GM23338 (cell line): ENCODE measurements around the gene PASK. TPM values are rescaled to one million over a fixed set of nuclear protein-coding genes. Genes with fewer than 3 reads are reported as not detected.

Source experiments
- ATAC-seq: fragments of 200-7000 bp; cut with Tn5 transposase; 3 replicates; pipeline ENCODE4 v1.9.1; 2020
- DNase-seq: peaks from one replicate; pipeline ENCODE4 v3.0.0-alpha.2; 2015; ENCODE audit warnings: low spot score
- H2AFZ ChIP-seq: fragments of 200-600 bp; sonication (generic); 2 replicates; pipeline ENCODE4 v1.8.0; 2016; ENCODE audit warnings: antibody characterized with exemption, mild to moderate bottlenecking, moderate library complexity
- H3F3A ChIP-seq: fragments of 200-600 bp; sonication (generic); replicated peaks from 2 replicates; pipeline ENCODE4 v1.8.0; 2017; ENCODE audit warnings: antibody characterized with exemption, mixed run types, low read depth
- H3K27ac ChIP-seq: fragments of 200-600 bp; sonication (generic); 2 replicates; pipeline ENCODE4 v1.6.1; 2016; ENCODE audit warnings: low read depth
- H3K27me3 ChIP-seq: fragments of 200-600 bp; sonication (generic); 2 replicates; pipeline ENCODE4 v1.8.0; 2016; ENCODE audit warnings: mild to moderate bottlenecking, mixed run types, moderate library complexity; ENCODE audit not compliant: insufficient read depth
- H3K36me3 ChIP-seq: fragments of 200-600 bp; sonication (generic); 2 replicates; pipeline ENCODE4 v1.8.0; 2016; ENCODE audit warnings: mild to moderate bottlenecking; ENCODE audit not compliant: insufficient read depth
- H3K4me1 ChIP-seq: fragments of 200-600 bp; sonication (generic); 2 replicates; pipeline ENCODE4 v1.8.0; 2016; ENCODE audit warnings: mild to moderate bottlenecking, moderate library complexity; ENCODE audit not compliant: insufficient read depth
- H3K4me2 ChIP-seq: fragments of 200-600 bp; sonication (generic); 2 replicates; pipeline ENCODE4 v1.7.1; 2017; ENCODE audit warnings: mixed run types
- H3K4me3 ChIP-seq: fragments of 200-600 bp; sonication (generic); 2 replicates; pipeline ENCODE4 v1.6.1; 2016; ENCODE audit warnings: mixed run types
- H3K79me2 ChIP-seq: fragments of 200-600 bp; sonication (generic); replicated peaks from 2 replicates; pipeline ENCODE4 v1.8.0; 2017; ENCODE audit warnings: mild to moderate bottlenecking; ENCODE audit not compliant: insufficient read depth
- H3K9me2 ChIP-seq: fragments of 200-600 bp; sonication (generic); 2 replicates; pipeline ENCODE4 v1.8.0; 2017; ENCODE audit not compliant: insufficient read depth
- H4K20me1 ChIP-seq: fragments of 200-600 bp; sonication (generic); replicated peaks from 2 replicates; pipeline ENCODE4 v1.8.0; 2017; ENCODE audit warnings: mild to moderate bottlenecking; ENCODE audit not compliant: insufficient read depth
- H3K27ac Mint-ChIP-seq: 2 replicates; pipeline ENCODE4 v1.8.0; 2020; ENCODE audit warnings: inconsistent platforms, mild to moderate bottlenecking, moderate library complexity, mixed read lengths
- H3K27me3 Mint-ChIP-seq: 3 replicates; pipeline ENCODE4 v1.8.0; 2022; ENCODE audit warnings: low read depth, mild to moderate bottlenecking, moderate library complexity, mixed read lengths, inconsistent platforms; ENCODE audit not compliant: insufficient read depth, poor library complexity
- H3K36me3 Mint-ChIP-seq: 3 replicates; pipeline ENCODE4 v1.8.0; 2021; ENCODE audit warnings: low read depth, mild to moderate bottlenecking, inconsistent platforms, moderate library complexity, mixed read lengths
- H3K4me1 Mint-ChIP-seq: 3 replicates; pipeline ENCODE4 v1.8.0; 2020; ENCODE audit warnings: mild to moderate bottlenecking, inconsistent platforms, mixed read lengths
- H3K4me3 Mint-ChIP-seq: 3 replicates; pipeline ENCODE4 v1.8.0; 2021; ENCODE audit warnings: moderate library complexity, mild to moderate bottlenecking, inconsistent platforms, mixed read lengths
- H3K9me3 Mint-ChIP-seq: 3 replicates; pipeline ENCODE4 v1.8.0; 2020; ENCODE audit warnings: moderate library complexity, mild to moderate bottlenecking, inconsistent platforms, mixed read lengths
- CREB1 ChIP-seq: fragments of 250-450 bp; sonication (Bioruptor Pico); IDR thresholded peaks from 2 replicates; pipeline ENCODE4 v1.5.0; 2020; ENCODE audit warnings: low read depth, mild to moderate bottlenecking, moderate library complexity
- CTCF ChIP-seq, 2 experiments: fragments of 200-600 bp in 1 of 2; sonication (generic) in 1 of 2; conservative IDR thresholded peaks; 2 replicates each; pipeline versions ENCODE4 v1.5.1 to v1.6.1; 2016 to 2017; ENCODE audit warnings: antibody characterized with exemption in 2 of 2, low read depth in 2 of 2, mild to moderate bottlenecking in 2 of 2, moderate library complexity in 1 of 2
- POLR2AphosphoS5 ChIP-seq: IDR thresholded peaks from 2 replicates; pipeline ENCODE4 v1.6.1; 2016; ENCODE audit warnings: antibody characterized with exemption, low read depth
- STAT1 ChIP-seq: IDR thresholded peaks from one replicate; pipeline ENCODE4 v1.6.1; 2016; ENCODE audit warnings: antibody characterized with exemption; ENCODE audit not compliant: unreplicated experiment
- ZNF114 ChIP-seq: fragments of 250-450 bp; sonication (Bioruptor Pico); IDR thresholded peaks from 2 replicates; pipeline ENCODE4 v1.5.0; 2020; ENCODE audit warnings: mild to moderate bottlenecking, moderate library complexity
- ZNF331 ChIP-seq: fragments of 250-450 bp; sonication (Bioruptor Pico); IDR thresholded peaks from 2 replicates; pipeline ENCODE4 v1.5.0; 2020; ENCODE audit warnings: low read depth, mild to moderate bottlenecking, moderate library complexity
- ZNF462 ChIP-seq: fragments of 250-450 bp; sonication (Bioruptor Pico); IDR thresholded peaks from 2 replicates; pipeline ENCODE4 v1.5.0; 2020; ENCODE audit warnings: mild to moderate bottlenecking, moderate library complexity
- polyA plus RNA-seq: library from polyadenylated mRNA; unstranded; fragments of >200 nt; fragmentation: Nextera tagmentation; extraction: Ambion mirVana; gene quantifications from 2 replicates; pipeline ENCODE4 v1.2.1, GENCODE V29; 2016
- total RNA-seq: library from RNA; depleted of rRNA; stranded (reverse); fragments of >200 nt; shearing (Covaris generic); gene quantifications from 2 replicates; pipeline ENCODE4 v1.2.3, GENCODE V29; 2014

Gene PASK
- total and polyA plus RNA-seq, 2 experiments from 2014 or later = 12.5 to 38.4 TPM

- TF ChIP-seq ZNF462 (CRISPR knock-in tag) (no peak), CTCF (conservative IDR thresholded peaks at IDR 0.05; ENCODE audit: low read depth in 2 of 2) (no peak), STAT1 (no peak)
These were observed 37.8 kb downstream of the PASK start (continued) for GRCh38 chr2:241111440-241111805.

- H3K27ac Mint-ChIP-seq = no peak overlapping the region
- no peaks in the 10 kb centered on the region for H3K36me3 ChIP-seq
- TF ChIP-seq POLR2AphosphoS5 (no peak), ZNF331 (CRISPR knock-in tag) (no peak), ZNF114 (CRISPR knock-in tag) (no peak), STAT1 (no peak), CREB1 (no peak)
These were observed 38.4 kb downstream of the PASK start for GRCh38 chr2:241110607-241111439.

More at GRCh38 chr2:241110607-241111439, 38.4 kb downstream of the PASK start:
- H3K9me2 ChIP-seq = no peaks in the 10 kb centered on the region
- no peaks in the 10 kb centered on the region for H3K79me2 ChIP-seq
- H4K20me1 ChIP-seq = no peaks in the 10 kb centered on the region
- H3K9me3 Mint-ChIP-seq = no peaks in the 10 kb centered on the region; the same call in 2 of the 3 replicates
- DNase-seq (no peak), ATAC-seq (no peak)
- no peaks in the 10 kb centered on the region for H3F3A ChIP-seq
- no peak overlapping the region for H3K4me3 Mint-ChIP-seq
- peaks cover 18% of the 10 kb centered on the region; the same call in 2 of the 3 replicates for H3K36me3 Mint-ChIP-seq
- no peaks in the 10 kb centered on the region for H3K4me1 ChIP-seq
- H3K27me3 ChIP-seq = no peaks in the 10 kb centered on the region
- no peak overlapping the region for H3K4me2 ChIP-seq
- H3K27ac ChIP-seq = no peak overlapping the region
- H3K27me3 Mint-ChIP-seq = peaks cover 2% of the 10 kb centered on the region
- H3K4me1 Mint-ChIP-seq = no peaks in the 10 kb centered on the region
- H3K4me3 ChIP-seq = no peak overlapping the region
- no peak overlapping the region for H2AFZ ChIP-seq
